Islet of Langerhans (tissue), 1 donor: ENCODE results near the gene RAB40B.

Source experiments
- FAIRE-seq: peaks from one replicate; lab custom pipeline; 2011; peaks lifted over from hg19 to GRCh38; lab: Jason Lieb, UNC

Gene RAB40B

DNA sequence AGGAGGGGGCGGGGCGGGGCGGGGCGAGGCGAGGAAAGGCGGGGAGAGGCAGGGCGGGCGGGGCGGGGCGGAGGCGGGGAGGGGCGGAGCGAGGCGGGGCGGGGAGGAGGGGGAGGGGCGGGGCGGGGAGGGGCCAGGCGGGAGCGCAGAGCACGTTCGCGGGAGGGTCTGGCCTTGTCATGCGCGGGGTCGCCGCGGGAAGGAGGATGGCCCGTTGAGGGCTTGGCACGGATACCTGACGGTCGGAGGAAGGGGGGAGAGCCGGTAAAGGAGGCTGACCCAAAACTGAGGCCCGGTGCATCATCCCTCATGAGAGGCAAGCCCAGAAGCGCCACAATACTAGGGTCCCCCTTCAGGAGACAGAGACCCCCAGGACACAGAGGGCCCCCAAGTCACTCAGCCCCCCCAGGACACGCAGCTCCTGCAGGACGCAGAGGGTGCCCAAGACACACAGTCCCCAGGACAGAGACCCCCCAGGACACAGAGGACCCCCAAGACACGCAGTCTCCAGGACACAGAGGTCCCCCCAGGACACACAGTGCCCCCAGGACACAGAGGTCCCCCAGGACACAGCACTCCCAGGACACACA lies 49.7 kb downstream of the RAB40B start:
- FAIRE-seq = no peak

DNA sequence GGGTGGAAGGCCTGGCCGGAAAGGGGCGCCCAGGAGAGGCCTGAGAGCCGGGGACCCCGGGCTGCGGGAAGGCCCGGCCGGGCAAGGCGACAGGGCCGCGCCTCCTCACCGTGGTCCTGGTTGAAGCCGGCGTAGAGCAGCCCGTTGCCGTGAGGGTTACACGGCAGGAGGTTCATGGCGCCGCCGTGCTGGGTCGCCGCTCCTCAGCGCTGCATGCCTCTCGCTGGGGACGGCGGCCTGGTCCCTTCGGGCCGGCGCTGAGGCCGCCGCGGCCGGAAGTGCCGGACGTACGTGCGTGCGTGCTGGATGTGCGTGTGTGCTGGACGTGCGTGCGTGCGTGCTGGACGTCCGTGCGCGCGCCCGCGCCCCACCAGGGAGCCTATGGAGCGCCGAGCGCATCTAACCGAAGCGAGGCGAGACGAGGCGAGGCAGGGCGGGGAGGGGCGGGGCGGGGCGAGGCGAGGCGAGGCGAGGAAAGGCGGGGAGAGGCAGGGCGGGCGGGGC lies 50.3 kb downstream of the RAB40B start, which contains the start of gene WDR45B:
Gene WDR45B, minus strand, starts transcription at position 280 of the 504 bp plus-strand sequence. Its CDS starts 104 bp downstream, at position 176.
- no peak for FAIRE-seq

DNA sequence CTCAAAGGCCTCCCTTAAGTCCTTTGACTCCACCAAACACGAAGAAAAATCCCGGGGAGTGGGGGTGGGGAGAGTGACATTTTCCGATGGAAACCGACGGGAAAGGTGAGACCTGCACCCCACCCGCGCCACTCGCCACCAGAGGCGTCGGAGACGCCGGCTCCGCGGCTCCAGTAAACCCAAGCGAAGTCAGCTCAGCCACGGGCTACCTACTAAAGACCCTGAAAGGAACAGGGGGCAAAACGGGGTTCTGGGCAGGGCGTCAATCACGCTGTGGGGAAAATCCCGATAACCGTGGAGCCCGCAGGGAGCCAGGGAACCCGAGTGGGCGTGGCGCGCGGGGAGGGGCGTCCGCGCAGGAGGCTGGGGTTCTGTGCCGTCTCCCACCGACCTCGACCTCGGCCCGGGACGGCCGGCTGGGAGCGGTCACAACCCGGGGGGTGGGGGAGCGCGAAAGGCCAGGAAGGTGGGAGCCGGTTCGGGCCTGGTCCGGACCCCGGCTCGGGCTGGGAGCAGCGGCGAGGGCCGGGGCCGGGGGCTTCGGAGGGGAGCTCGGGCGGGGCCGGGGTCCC lies 50.8 kb downstream of the RAB40B start:
- FAIRE-seq = no peak

DNA sequence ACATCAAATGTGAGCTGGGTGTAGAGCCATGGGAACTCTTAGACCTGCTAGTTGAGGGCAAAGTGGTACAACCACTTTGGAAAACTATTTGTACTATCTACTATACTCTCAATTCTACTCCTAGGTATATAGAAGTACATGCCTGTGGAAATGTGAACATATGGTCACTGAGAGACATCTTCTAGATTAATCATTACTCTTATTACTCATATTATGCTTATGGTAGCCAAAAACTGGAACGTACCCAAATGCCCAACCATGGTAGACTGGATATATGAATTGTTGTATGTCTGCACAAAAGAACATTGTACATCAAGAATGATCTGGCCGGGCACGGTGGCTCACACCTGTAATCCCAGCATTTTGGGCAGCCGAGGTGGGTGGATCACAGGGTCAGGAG lies 53.0 kb downstream of the RAB40B start:
- FAIRE-seq = no peak

DNA sequence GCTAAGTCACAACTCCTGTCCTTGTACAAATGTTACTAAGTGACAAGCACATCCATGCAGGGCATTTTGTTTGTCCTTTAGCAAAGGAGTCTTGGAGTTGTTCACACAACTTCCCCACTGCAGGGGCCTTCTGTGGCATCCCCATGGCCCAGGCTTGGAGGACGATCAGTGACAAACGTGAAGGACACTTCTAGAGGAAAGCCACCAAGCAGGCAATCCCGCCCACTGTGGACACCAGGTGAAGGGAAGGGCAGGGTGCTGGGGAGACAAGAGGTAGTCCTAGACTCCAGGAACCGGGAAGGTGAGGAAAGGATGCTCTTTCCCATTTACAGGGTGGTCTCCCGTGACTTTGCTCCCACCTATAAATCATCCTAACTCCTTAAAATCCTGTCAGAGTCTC lies 54.4 kb downstream of the RAB40B start:
- no peak for FAIRE-seq

DNA sequence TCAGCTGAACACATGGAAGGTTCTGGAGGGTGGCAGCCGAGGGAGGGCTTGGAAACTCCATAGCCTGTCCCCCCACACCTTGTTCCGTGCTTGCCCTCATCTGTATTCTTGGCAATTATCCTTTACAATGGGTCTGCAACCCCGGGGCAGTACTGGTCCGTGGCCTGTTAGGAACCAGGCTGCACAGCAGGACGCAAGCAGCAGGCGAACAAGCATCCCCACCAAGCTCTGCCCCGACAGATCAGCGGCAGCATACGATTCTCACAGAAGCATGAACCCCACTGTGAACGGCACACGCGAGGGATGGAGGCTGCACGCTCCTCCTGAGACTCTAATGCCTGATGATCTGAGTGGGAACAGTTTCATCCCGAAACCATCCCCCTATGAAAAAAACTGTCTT lies 56.5 kb downstream of the RAB40B start:
- FAIRE-seq = no peak

DNA sequence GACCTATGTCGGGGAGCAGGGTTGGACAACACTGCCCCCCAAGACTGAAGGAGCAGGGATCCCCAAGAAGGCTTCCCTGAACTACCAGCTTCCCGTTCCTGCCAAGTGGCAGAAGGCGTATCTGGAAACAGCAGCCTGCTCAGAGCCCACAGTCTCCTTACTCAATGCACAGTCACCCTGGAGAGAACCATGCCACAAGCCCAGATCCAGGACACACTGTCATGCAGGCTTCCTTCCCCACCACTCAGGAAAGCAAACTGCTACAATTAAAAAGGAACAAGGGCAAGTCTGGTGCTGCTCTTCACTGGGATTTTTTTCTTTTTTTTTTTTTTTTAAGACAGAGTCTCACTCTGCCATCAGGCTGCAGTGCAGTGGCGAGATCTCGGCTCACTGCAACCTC lies 58.5 kb downstream of the RAB40B start:
- FAIRE-seq = no peak

DNA sequence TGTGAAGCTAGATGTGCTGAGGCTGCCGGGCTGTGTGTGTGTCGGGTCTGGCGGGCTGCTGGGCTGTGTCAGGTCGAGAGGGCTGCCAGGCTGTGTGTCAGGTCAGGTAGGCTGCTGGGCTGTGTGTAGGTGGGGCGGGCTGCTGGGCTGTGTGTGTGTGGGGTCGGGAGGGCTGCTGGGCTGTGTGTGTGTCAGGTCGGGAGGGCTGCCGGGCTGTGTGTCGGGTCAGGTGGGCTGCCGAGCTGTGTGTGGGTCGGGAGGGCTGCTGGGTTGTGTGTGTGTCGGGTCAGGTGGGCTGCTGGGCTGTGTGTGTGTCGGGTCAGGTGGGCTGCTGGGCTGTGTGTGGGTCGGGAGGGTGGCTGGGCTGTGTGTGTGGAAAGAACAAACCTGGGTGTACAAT lies 58.9 kb downstream of the RAB40B start:
- no peak for FAIRE-seq

DNA sequence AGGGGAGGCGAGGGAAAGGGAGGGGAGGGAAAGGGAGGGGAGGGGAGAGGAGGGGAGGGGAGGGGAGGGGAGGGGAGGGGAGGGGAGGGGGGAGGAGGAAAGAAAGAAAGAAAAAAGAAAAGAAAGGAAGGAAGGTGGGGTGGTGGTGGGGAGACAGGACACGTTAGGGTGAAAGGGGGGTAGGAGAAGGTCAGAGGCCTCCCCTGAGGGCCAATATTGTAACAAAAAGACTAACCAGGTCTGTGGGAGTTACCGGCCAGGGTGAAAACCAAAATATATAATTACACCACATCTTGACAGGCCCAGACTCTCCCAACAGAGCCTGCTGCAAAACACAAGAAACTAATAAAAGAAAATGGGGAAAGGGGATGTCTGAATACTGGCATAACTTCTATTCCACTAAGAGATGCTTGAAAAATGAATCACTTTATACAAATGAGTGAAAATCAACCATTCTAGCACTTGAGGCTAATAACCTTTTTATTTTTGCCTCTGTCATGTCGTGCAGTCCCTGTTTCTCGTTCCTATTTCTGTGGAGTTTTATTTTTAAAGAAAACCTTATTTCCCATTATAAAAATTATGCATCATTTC lies 60.2 kb downstream of the RAB40B start:
- no peak for FAIRE-seq

DNA sequence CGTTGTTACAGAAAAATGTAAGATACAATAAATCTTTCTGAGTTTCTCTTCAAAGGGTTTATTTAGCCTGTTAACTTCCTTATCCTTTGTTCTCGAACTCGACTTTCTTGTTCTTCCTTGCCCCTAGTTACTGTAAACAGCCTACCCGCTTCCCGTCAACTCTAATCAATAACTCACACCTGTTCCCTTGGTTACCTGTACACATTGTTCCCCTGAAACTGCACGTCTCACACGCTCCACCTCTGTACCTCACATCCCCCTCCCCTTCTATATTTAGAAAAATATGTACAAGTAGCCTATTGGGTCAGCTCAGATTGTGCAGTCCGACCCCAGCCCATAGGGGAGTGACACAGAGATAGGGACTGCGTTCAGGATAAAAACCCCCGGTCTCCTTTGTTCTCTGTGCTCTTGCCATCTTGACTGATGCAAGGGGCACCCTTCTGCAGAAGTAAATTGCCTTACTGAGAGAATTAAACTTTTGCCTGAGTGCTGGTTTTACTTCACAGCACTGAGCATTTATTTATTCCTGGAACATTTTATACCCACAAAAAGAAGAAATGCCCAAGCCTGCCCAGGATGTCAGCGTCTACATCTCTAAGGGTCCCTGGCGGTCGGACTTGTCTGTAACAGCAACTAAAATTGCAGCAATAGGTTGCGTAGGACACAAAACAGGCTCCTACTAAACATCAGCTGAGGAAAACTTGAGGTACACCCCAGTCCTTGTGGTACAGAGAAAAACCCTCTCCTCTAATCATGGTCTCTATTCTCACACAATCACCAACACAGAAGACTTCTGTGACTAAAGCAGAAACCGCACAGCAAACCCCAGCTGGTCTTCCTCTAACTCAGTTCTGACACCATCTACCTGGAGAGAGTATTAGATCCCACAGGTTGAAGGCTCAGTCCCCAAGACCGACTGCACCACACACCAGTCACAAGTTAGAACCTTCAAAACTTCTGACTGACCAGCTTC lies 61.6 kb downstream of the RAB40B start:
- FAIRE-seq = no peak

DNA sequence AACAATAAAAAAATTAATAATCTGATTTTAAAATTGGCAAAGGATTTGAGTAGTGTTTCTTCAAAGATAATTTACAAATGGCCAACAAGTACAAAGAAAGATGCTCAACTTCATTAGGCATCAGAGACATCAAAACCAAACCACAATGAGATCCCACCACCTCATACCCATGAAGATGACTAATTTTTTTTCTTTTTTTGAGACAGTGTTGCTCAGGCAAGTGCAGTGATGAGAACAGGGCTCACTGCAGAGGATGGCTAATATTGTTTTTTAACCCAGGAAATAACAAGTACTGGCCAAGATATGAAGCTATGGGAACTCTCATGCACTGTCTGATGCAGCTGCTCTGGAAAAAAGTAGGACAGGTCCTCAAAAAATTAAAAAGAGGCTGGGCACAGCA lies 65.2 kb downstream of the RAB40B start:
- FAIRE-seq = no peak

DNA sequence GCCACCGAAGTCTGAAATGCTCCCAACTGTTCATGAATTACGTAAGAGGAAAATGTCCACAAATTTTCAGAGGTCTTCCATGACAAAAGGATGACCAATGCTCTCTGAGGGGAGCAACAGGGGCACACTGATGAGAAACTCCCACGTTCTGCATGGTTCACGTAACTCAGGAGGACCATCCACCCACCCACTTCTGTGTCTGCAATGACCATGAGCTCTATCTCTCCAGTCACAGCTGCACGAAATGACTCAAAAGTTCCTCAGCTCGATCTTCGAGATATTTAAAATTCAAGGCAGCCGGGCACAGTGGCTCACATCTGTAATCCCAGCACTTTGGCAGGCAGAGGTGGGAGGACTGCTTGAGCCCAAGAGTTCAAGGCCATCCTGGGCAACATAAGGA lies 66.0 kb downstream of the RAB40B start:
- FAIRE-seq = no peak

DNA sequence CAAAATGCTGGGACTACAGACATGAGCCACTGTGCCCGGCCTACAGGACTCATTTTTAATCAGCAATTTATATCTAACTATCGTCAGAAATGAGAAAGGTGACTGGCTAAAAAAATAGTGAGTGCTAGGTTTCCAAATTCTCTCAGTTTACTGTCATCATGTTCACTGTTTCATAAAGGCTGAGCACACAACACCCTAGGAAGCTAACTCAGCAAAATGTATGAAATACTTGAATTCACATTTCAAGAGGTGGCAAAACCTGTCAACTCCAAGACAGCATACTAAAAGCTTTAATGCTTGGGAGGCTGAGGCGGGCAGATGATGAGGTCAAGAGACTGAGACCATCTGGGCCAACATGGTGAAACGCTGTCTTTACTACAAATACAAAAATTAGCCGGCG lies 67.0 kb downstream of the RAB40B start:
- FAIRE-seq = no peak

DNA sequence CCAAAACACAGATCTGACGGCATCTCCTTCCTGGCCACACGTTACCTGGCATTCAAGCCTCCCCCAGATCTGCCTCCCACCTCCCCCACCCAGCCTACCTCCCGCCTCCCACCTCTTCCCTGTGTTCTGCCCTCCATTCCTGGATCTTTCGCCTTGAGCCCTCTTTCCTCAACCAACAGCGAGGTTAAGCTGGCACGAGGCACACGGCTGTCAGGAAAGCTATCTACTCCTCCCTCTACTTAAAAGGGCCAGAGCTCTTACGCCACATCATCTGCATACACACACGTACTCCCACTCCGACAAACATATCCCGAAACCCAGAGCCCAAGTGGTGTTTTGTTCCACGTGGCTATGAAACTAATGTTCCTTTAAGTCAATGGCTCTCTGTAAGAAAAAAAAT lies 68.3 kb downstream of the RAB40B start:
- FAIRE-seq = no peak

DNA sequence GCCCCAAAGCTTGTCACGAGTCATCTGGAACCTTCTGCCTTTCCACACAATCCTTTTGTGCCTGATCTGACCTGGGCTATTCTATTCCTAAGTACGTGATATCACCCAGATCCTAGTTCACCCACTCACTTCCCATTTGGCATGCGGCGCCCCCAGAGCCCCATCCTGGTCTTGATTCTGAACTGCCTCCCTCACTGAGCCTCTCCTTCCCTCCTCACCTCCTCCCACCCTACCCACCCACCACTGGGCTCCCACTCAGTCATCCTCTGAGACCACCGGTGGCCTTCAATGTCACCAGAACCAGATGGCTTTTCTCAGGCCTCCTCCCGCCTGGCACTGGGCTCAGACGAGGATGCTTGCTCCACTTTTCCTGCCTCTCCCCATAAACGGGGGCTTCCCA lies 68.8 kb downstream of the RAB40B start:
- no peak for FAIRE-seq

DNA sequence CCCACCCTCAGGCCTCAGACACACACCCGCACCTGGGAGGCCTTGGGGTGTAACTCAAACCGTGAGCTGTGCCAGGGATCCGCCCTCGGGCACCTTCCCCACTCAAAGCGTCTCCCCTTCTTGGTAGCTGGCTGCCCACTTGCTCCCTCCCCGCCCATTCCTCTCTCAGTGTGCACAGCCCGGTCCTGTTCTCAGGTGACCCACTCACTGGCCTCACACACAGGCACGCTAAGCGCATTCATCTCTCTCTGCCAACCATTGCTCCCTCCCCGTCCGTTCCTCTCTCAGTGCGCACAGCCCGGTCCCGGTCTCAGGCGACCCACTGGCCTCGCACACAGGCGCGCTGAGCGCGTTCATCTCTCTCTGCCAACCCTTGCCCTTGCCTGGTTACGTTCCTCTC lies 71.1 kb downstream of the RAB40B start:
- FAIRE-seq = no peak

DNA sequence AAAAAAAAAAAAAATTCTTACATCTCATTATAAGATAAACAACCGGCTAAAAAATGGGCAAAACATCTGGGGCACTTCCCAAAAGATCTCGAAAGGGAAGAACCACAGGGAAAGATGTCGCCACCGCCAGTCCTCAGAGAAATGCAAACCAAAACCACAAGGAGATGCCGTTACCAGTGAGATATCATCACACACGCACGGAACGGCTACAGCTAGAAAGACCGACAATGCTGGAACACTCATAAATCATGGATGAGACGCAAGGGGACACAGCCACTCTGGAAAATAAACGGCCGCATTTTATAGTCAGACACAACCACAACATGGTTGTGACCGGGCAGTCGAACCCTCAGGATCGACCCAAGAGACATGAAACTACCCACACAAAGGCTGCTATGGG lies 74.8 kb downstream of the RAB40B start:
- no peak for FAIRE-seq

DNA sequence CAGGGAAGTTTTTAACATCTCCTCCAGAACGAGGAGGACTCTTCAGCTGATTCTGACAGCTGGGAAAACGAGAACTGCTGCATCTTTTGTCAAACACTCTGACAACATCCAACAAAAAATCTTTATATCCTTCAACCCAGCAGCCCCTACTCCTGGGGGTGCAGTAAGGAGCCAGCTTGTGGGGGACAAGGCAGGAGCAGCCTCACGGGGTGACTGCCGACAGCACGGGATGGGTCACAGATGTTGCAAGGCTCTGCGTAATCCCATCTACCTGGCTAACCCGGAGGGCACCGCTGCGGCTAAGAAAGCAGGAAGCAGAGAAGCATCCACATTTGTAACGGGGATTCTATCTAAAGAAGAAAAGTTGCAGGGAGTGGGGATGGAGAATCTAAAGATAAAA lies 78.9 kb downstream of the RAB40B start:
- FAIRE-seq = no peak

DNA sequence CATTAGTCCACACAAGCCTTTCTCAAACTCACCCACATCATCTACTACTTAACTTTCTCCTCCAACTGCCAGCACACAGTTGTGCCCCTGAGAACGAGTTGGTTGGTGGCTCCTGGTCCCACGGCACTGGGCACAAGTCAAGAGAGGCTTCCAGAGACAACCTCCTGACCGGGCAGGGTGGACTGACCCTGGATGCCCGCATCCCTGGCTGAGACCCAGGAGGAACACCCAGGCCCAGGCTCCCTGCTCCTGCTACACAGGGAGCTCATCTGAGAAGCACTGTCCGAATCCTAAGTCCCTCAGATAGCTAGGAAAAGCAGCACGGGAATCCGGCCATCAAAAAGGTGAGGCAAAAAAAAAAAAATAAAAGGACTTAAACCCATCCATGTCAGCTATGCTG lies 79.3 kb downstream of the RAB40B start:
- FAIRE-seq = no peak

DNA sequence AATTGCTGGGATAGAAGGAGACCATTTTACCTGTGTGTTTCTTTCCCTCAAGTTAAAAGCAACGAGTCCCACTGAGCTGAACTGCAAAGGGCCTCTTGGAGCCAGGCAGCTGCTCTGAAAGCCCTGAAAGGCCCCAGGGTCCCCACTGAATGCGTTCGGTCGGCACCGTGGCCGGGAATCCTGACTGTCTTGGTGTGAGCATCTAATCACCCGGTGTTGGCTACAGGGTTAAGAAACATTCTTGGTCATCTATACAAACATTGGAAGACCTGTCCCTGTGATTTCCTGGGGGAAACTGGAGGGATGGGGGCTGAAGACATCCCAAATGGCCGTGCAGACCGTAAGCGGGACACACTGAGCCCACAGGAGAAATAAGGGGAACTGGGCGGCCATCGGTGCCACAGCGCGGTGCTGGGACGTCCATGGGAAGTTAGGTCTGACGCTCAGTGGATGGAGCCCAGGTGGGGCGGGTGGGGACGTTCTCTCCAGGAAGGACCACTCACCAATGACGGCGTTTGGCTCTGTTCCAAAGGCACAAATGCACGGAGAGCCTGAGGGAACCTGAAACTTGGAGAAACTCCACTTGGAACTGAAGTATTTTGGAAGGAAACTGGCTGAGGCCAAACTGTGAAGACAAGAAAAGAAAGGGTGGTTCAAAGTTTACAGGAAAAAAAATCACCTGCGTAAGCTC lies 82.3 kb downstream of the RAB40B start:
- no peak for FAIRE-seq

DNA sequence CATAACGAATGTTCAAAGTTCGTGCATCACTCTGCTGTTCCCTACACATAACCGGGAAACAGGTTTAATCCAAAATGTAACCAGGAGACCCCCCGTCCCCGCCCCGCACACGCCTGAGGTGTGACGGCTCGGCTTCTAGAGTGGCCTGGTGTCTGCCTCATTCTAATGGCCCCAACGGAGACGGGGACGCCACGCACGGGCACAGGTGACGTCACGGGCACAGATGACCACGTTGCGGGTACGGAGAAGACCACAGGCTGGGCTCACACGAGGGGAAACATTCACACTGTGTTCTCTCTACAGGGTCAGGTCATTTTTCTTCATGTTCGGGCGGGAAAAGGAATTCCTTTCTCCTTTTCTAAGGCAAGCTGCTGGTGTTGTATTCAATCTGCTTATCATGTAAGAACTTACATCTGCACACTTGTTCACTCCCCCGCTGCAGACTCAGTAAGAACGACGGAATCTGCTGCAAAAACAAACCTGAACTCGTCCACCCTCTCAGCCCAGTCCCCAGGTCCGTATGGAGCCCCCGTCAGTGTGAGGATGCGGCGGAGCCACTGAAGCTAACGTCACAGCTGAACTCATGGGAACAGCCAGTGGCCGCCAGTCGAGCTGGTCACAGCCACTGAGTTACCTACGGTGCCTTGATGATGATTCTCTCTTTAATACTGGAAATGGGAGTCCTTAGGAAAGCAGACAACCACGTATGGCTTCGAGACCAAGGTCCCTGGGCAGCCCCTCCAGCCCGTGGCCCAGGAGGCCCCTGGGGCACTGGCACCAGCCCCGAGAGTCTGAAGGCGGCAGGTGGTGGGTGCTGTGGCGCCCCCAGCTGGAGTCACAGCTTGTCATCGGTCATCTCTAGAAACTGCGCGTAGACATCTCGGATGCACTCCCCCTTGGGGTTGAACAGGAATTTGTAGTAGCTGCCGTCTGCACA lies 83.1 kb downstream of the RAB40B start:
- FAIRE-seq = no peak
